Glutamatergic neuron (in vitro differentiated cells): ENCODE results near the gene TMEM40. TPM values are rescaled to one million over a fixed set of nuclear protein-coding genes. Genes with fewer than 3 reads are reported as not detected.
"Not testable (repeated sequence)": the region's sequence is repeated elsewhere in the genome, so short reads cannot be mapped to it uniquely, and the experiment has no call there.

Experiments
- DNase-seq: peaks from one replicate; pipeline ENCODE4 v3.0.0; 2022
- H3K27ac Mint-ChIP-seq: one replicate; pipeline ENCODE4 v1.8.0; 2020; ENCODE audit warnings: mild to moderate bottlenecking, mixed read lengths, inconsistent platforms; ENCODE audit not compliant: unreplicated experiment
- H3K27me3 Mint-ChIP-seq: one replicate; pipeline ENCODE4 v1.8.0; 2020; ENCODE audit warnings: mild to moderate bottlenecking, moderate library complexity, mixed read lengths, inconsistent platforms; ENCODE audit not compliant: unreplicated experiment
- H3K36me3 Mint-ChIP-seq: one replicate; pipeline ENCODE4 v1.8.0; 2020; ENCODE audit warnings: mild to moderate bottlenecking, mixed read lengths, inconsistent platforms; ENCODE audit not compliant: unreplicated experiment
- H3K4me1 Mint-ChIP-seq: one replicate; pipeline ENCODE4 v1.8.0; 2020; ENCODE audit warnings: mild to moderate bottlenecking, low read depth, mixed read lengths, inconsistent platforms; ENCODE audit not compliant: unreplicated experiment
- H3K4me3 Mint-ChIP-seq: one replicate; pipeline ENCODE4 v1.8.0; 2020; ENCODE audit warnings: mild to moderate bottlenecking, mixed read lengths, inconsistent platforms; ENCODE audit not compliant: unreplicated experiment
- H3K9me3 Mint-ChIP-seq: one replicate; pipeline ENCODE4 v1.8.0; 2020; ENCODE audit warnings: mild to moderate bottlenecking, moderate library complexity, mixed read lengths, inconsistent platforms; ENCODE audit not compliant: unreplicated experiment
- total RNA-seq: library from RNA; stranded (reverse); fragmentation: NEBNext Ultra II Directional; extraction: Animal tissue kit (Norgen Biotek cat#: 25700); gene quantifications from one replicate; pipeline ENCODE4 v1.2.1, GENCODE V29; 2021; ENCODE audit not compliant: unreplicated experiment
- TF ChIP-seq, protein P1 (sequence below): fragments of 200-600 bp; sonication (generic); IDR thresholded peaks from one replicate; pipeline ENCODE4 v1.5.0; 2021; ENCODE audit not compliant: partially characterized antibody, unreplicated experiment

TMEM40 gene
- total RNA-seq, 1 donor from 2014 or later: not detected

DNA sequence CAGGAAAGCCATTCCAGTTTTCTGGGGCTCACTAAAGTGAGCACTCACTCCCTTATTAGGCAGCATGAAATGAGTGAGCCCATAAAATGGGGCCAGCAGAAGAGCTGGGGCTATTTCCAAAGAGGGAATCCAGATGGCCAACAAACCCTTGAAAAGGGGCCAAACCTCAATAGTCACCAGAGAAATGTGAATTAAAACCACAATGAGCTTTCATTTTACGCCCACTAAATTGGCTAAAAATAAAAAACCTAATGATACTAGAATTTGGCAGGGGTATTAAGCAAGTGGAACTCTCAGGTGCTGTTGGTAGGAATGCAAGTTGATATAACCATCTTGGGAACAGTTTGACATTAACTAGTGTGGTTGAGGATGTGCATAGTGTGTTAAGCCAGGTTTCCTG lies 53.1 kb downstream of the TMEM40 start:
- H3K9me3 Mint-ChIP-seq: peaks cover 4% of the 10 kb centered on the region
- peaks cover 4% of the 10 kb centered on the region for H3K36me3 Mint-ChIP-seq
- peaks cover 9% of the 10 kb centered on the region for H3K4me1 Mint-ChIP-seq
- no peak overlapping the region for H3K4me3 Mint-ChIP-seq
- H3K27me3 Mint-ChIP-seq: no peaks in the 10 kb centered on the region
- TF ChIP-seq, protein P1, sequence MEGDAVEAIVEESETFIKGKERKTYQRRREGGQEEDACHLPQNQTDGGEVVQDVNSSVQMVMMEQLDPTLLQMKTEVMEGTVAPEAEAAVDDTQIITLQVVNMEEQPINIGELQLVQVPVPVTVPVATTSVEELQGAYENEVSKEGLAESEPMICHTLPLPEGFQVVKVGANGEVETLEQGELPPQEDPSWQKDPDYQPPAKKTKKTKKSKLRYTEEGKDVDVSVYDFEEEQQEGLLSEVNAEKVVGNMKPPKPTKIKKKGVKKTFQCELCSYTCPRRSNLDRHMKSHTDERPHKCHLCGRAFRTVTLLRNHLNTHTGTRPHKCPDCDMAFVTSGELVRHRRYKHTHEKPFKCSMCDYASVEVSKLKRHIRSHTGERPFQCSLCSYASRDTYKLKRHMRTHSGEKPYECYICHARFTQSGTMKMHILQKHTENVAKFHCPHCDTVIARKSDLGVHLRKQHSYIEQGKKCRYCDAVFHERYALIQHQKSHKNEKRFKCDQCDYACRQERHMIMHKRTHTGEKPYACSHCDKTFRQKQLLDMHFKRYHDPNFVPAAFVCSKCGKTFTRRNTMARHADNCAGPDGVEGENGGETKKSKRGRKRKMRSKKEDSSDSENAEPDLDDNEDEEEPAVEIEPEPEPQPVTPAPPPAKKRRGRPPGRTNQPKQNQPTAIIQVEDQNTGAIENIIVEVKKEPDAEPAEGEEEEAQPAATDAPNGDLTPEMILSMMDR: no peak
- no peak for DNase-seq
- H3K27ac Mint-ChIP-seq: no peak overlapping the region

DNA sequence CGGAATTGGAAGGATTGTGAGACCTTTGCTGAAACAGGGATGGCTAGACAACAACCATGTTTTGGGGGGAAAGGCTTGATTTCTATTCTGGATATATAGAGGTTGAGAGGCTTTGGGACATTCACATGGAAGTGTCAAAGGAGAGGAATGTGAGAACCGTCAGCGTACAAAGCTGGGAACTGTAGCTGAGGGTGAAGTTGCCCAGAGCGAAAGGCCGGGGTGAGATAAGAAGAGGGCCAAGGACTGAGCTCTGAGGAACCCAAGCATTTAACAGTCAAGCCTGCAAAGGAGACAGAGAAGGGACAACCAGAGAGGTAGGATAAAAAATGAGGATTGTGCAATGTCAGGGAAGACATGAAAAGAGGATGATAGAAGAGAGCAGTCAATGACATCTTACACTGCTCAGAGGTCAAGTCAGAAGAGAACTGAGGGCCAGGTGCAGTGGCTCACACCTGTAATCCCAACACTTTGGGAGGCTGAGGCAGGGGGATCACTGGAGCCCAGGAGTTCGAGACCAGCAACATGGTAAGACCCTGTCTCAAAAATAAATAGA lies 53.6 kb downstream of the TMEM40 start:
- Mint-ChIP-seq H3K4me3 (no peak overlapping the region), H3K27me3 (no peaks in the 10 kb centered on the region), H3K36me3 (peaks cover 4% of the 10 kb centered on the region), H3K4me1 (peaks cover 14% of the 10 kb centered on the region), H3K9me3 (peaks cover 4% of the 10 kb centered on the region), H3K27ac (peak overlapping the region; percentile 13)
- no peak for DNase-seq
- TF ChIP-seq, protein P1: no peak

DNA sequence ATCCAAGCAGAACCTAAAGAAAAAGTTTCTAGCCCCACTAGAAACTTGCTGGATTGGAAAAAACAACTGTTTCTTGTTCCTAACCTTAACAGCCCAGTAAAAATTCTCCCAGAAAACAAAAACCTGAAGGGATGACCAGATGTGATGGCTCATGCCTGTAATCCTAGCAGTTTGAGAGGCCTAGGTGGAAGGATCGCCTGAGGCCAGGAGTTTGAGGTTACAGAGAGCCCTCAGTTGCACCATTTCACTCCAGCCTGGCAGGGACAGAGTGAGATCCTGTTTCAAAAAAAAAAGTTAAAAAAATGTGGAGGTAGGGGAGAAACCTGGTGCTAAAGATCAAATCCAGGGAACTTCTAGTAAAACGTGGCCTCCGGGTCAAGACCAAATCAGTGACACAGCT lies 56.6 kb downstream of the TMEM40 start:
- Mint-ChIP-seq H3K4me1 (peaks cover 13% of the 10 kb centered on the region), H3K9me3 (peaks cover 5% of the 10 kb centered on the region), H3K36me3 (peaks cover 4% of the 10 kb centered on the region), H3K4me3 (no peak overlapping the region), H3K27ac (no peak overlapping the region), H3K27me3 (peaks cover 3% of the 10 kb centered on the region)
- no peak for DNase-seq
- TF ChIP-seq, protein P1: no peak

DNA sequence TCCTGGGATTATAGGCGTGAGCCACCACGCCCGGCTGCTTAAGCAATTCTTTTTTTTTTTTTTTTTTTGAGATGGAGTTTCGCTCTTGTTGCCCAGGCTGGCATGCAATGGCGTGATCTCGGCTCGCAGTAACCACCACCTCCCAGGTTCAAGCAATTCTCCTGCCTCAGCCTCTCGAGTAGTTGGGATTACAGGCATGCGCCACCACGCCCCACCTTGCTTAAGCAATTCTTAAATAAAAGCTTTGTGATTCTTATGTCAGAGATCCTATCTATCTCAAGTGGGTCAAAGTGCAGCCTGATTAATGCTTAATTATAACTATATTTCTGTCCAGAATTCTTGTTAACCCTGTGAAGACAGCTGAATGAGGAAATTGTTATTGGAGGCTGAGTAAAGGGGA lies 57.5 kb downstream of the TMEM40 start:
- not testable (repeated sequence) for H3K27ac Mint-ChIP-seq, H3K36me3 Mint-ChIP-seq, H3K27me3 Mint-ChIP-seq, DNase-seq, H3K9me3 Mint-ChIP-seq, H3K4me3 Mint-ChIP-seq
- H3K4me1 Mint-ChIP-seq: peaks cover 10% of the 10 kb centered on the region

DNA sequence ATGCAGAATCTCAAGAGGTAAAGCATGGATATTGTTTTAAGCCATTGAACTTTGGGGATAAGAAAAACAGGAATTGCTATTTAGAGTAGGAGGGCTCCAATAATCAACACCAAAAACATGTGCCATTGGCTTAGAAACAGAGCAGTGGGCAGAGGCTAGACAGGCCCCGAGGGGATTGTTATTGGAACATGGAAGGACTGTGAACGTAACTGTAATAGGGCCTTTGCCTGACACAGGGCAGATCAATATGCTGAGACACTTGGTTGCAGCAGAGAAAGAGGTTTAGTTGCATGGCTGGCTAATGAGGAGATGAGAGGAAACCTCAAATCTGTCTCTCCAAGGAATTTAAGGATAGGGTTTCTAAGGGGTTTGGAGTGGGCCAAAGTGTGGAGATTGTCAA lies 58.3 kb downstream of the TMEM40 start:
- H3K27ac Mint-ChIP-seq: peak overlapping the region; percentile 91
- TF ChIP-seq, protein P1: no peak
- peaks cover 3% of the 10 kb centered on the region for H3K27me3 Mint-ChIP-seq
- peaks cover 4% of the 10 kb centered on the region for H3K36me3 Mint-ChIP-seq
- peak overlapping the region; percentile 27 for H3K4me3 Mint-ChIP-seq
- H3K9me3 Mint-ChIP-seq: peaks cover 3% of the 10 kb centered on the region
- peak; percentile 48 for DNase-seq
- peaks cover 10% of the 10 kb centered on the region for H3K4me1 Mint-ChIP-seq
